ENCODE data around the gene ROR2.

Gene ROR2

GRCh38 chr9:91992461-91993041 is 42.5 kb upstream of the ROR2 start:
- Histone ChIP-seq H4K20me1 (ENCODE audit: low read depth, low read length) (no peaks in the 10 kb centered on the region), H3K9me2 (replicated peaks; ENCODE audit: insufficient read depth, low read length) (no peaks in the 10 kb centered on the region), H3K9ac (ENCODE audit: low read length) (no peak overlapping the region), H2AFZ (ENCODE audit: low read depth, low read length, severe bottlenecking) (no peak overlapping the region), H3F3A (ENCODE audit: insufficient read depth) (no peaks in the 10 kb centered on the region), H3K36me3 (ENCODE audit: low read length) (no peaks in the 10 kb centered on the region), H3K27me3 (ENCODE audit: low read length) (no peaks in the 10 kb centered on the region; the same call in 1 of the 2 replicates), H3K4me2 (ENCODE audit: low read depth, low read length, poor library complexity, severe bottlenecking) (no peak overlapping the region), H3K27ac (ENCODE audit: low read depth, low read length) (no peak overlapping the region), H3K79me2 (ENCODE audit: insufficient read depth, low read length) (no peaks in the 10 kb centered on the region), H3K4me3 (ENCODE audit: insufficient read depth, low read length, poor library complexity, severe bottlenecking) (no peak overlapping the region), H3K9me3 (ENCODE audit: insufficient read depth, low read length) (no peaks in the 10 kb centered on the region)
- TF ChIP-seq EZH2phosphoT487 (conservative IDR thresholded peaks at IDR 0.05; ENCODE audit: low read length), result no peak

GRCh38 chr9:91991721-91992341 is 41.8 kb upstream of the ROR2 start:
- Histone ChIP-seq H3K9ac (ENCODE audit: low read length) (no peak overlapping the region), H3K27ac (ENCODE audit: low read depth, low read length) (no peak overlapping the region), H4K20me1 (ENCODE audit: low read depth, low read length) (no peaks in the 10 kb centered on the region), H3K79me2 (ENCODE audit: insufficient read depth, low read length) (no peaks in the 10 kb centered on the region), H3K27me3 (ENCODE audit: low read length) (no peaks in the 10 kb centered on the region; the same call in 1 of the 2 replicates), H2AFZ (ENCODE audit: low read depth, low read length, severe bottlenecking) (no peak overlapping the region), H3K36me3 (ENCODE audit: low read length) (no peaks in the 10 kb centered on the region), H3K9me2 (replicated peaks; ENCODE audit: insufficient read depth, low read length) (no peaks in the 10 kb centered on the region), H3F3A (ENCODE audit: insufficient read depth) (no peaks in the 10 kb centered on the region), H3K4me2 (ENCODE audit: low read depth, low read length, poor library complexity, severe bottlenecking) (no peak overlapping the region), H3K9me3 (ENCODE audit: insufficient read depth, low read length) (no peaks in the 10 kb centered on the region), H3K4me3 (ENCODE audit: insufficient read depth, low read length, poor library complexity, severe bottlenecking) (no peak overlapping the region)
- TF ChIP-seq EZH2phosphoT487 (conservative IDR thresholded peaks at IDR 0.05; ENCODE audit: low read length), result no peak
- no peak for TF ChIP-seq CTCF (IDR thresholded peaks at IDR 0.05; ENCODE audit: insufficient read depth, low read length, poor library complexity, severe bottlenecking)

DNA sequence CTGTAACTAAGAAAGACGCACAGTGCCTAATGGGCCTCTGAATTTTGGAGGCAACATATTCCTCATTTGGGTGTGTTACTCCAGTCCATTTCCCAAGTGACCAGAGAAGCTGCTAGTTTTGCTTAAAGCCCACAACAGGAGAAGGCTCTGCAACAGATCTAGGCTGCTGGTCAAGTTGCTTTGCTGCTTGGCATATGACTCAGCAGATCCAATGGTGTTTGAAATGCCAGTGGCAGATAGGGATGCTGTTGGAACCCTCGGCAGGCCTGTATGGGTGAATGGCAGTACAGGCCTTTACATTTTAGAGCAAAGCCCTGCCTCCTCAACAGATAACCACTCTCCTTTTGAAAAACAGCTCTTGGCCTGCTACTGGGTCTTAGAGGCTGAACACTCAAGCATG is 36.2 kb upstream of the ROR2 start:
- Histone ChIP-seq H3K4me2 (ENCODE audit: low read depth, low read length, poor library complexity, severe bottlenecking) (no peak overlapping the region), H3K9ac (ENCODE audit: low read length) (no peak overlapping the region), H3K36me3 (ENCODE audit: low read length) (no peaks in the 10 kb centered on the region), H2AFZ (ENCODE audit: low read depth, low read length, severe bottlenecking) (no peak overlapping the region), H3K9me3 (ENCODE audit: insufficient read depth, low read length) (no peaks in the 10 kb centered on the region), H3F3A (ENCODE audit: insufficient read depth) (no peaks in the 10 kb centered on the region), H3K79me2 (ENCODE audit: insufficient read depth, low read length) (no peaks in the 10 kb centered on the region), H3K27me3 (ENCODE audit: low read length) (no peaks in the 10 kb centered on the region), H3K4me3 (ENCODE audit: insufficient read depth, low read length, poor library complexity, severe bottlenecking) (no peak overlapping the region), H3K27ac (ENCODE audit: low read depth, low read length) (no peak overlapping the region), H4K20me1 (ENCODE audit: low read depth, low read length) (no peaks in the 10 kb centered on the region), H3K9me2 (replicated peaks; ENCODE audit: insufficient read depth, low read length) (no peaks in the 10 kb centered on the region)
- no peak for TF ChIP-seq CTCF (IDR thresholded peaks at IDR 0.05; ENCODE audit: insufficient read depth, low read length, poor library complexity, severe bottlenecking)
- TF ChIP-seq EZH2phosphoT487 (conservative IDR thresholded peaks at IDR 0.05; ENCODE audit: low read length), result no peak

GRCh38 chr9:91985692-91986091 is 35.7 kb upstream of the ROR2 start:
- Histone ChIP-seq H4K20me1 (ENCODE audit: low read depth, low read length) (no peaks in the 10 kb centered on the region), H3K36me3 (ENCODE audit: low read length) (no peaks in the 10 kb centered on the region), H3K27me3 (ENCODE audit: low read length) (no peaks in the 10 kb centered on the region), H3K79me2 (ENCODE audit: insufficient read depth, low read length) (no peaks in the 10 kb centered on the region), H3K9ac (ENCODE audit: low read length) (no peak overlapping the region), H3K9me3 (ENCODE audit: insufficient read depth, low read length) (no peaks in the 10 kb centered on the region), H3F3A (ENCODE audit: insufficient read depth) (no peaks in the 10 kb centered on the region), H3K4me2 (ENCODE audit: low read depth, low read length, poor library complexity, severe bottlenecking) (no peak overlapping the region), H3K9me2 (replicated peaks; ENCODE audit: insufficient read depth, low read length) (no peaks in the 10 kb centered on the region), H3K27ac (ENCODE audit: low read depth, low read length) (no peak overlapping the region), H2AFZ (ENCODE audit: low read depth, low read length, severe bottlenecking) (no peak overlapping the region), H3K4me3 (ENCODE audit: insufficient read depth, low read length, poor library complexity, severe bottlenecking) (no peak overlapping the region)
- TF ChIP-seq CTCF (IDR thresholded peaks at IDR 0.05; ENCODE audit: insufficient read depth, low read length, poor library complexity, severe bottlenecking) (no peak), EZH2phosphoT487 (conservative IDR thresholded peaks at IDR 0.05; ENCODE audit: low read length) (no peak)
